Caki2 (cell line): ENCODE results near the gene POU3F1. TPM values are rescaled to one million over a fixed set of nuclear protein-coding genes. Genes with fewer than 3 reads are reported as not detected.
"Not testable (repeated sequence)": the region's sequence is repeated elsewhere in the genome, so short reads cannot be mapped to it uniquely, and the experiment has no call there.

ENCODE experiments used
- DNase-seq: peaks from one replicate; pipeline ENCODE4 v3.0.0-alpha.2; 2015; ENCODE audit warnings: low read depth
- in situ Hi-C: cut with HindIII; loops from 2 replicates; pipeline ENCODE4 v1.10.0; 2016; ENCODE audit warnings: low sequenced_read_pairs, low pct_unique_long_range_greater_than_20kb, mixed read lengths
- total RNA-seq: library from RNA; depleted of rRNA; stranded (reverse); fragments of >200 nt; shearing (Covaris generic); gene quantifications from 2 replicates; pipeline ENCODE4 v1.2.3, GENCODE V29; 2014; ENCODE audit warnings: low replicate concordance

Gene POU3F1
- total RNA-seq, 1 experiment from 2014 or later, result not detected

DNA sequence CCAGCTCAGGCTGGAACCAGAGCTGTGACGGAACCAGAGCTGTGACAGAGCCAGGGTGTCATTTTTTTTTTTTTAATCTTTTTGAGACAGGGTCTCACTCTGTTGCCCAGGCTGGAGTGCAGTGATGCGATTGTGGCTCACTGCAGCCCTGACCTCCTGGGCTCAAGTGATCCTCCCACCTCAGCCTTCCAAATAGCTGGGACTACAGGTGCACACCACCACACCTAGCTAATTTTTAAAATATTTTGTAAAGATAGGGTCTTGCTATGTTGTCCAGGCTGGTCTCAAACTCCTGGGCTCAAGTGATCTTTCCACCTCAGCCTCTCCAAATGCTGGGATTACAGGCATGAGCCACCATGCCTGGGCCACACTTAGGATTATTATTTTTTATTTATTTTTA lies 13.6 kb downstream of the POU3F1 start:
- in situ Hi-C loops, DNase-seq: not testable (repeated sequence)

DNA sequence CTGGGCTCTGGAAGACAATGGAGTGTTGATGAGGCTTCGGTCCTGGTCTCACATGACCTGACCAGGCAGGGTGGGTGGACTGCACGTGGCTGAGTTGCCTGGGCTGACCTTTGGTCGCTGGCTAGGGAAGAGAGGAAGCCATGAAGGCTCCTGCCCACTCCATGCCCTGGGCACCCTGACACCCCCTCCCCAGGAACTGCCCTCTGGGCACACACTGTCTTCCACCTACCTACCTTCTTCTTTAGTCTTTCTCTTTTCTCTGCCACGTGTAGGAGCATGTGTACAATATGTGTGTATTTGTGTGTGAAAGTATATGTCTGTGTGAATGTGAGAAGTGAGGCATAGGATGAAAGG lies 15.1 kb downstream of the POU3F1 start:
- in situ Hi-C loops, result no loop called here
- DNase-seq, result no peak

DNA sequence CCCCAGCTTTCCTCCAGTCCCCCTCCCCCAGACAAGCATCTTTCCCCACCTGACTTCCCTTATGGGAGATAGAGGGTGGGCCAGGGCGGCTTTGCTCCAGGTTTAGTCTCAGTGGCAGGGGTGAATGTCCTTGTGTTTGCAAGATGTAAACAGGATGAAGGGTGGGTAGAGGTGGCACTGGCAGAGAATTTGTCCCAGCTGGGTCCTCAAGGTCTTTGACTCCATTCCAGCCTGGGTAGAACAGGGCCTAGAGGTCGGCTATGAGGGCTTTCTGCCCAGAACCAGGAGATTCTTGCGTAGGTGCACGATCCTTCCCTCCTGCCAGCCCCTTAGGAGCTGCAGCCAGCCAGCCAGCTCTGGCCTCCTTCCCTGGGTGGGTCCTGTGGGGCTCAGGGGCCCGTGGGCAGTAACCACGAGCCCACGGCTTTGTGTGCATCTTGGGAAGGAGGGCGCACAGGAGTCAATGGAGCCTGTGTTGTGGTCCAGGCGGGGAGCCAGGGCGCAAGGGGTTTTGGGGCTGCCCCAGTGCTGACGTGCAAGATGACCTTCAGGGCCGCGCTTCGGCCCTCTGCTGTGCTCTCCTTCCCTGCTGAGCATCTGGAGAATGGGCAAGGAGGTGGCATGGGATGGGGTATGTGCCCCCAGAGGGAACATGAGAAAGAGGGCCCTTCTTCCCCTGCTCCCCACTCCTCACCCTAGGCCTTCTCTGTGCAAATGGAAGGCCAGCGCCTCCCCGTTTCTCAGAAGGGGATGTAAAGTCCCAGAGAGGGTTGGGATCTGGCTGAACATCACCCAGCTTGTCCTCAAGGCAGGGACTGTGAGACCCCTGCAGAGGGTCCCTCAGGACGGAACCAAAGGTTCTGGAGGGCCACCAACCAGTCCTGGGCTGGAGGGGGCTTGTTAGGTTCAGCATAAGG lies 15.7 kb downstream of the POU3F1 start:
- in situ Hi-C loops, result no loop called here

DNA sequence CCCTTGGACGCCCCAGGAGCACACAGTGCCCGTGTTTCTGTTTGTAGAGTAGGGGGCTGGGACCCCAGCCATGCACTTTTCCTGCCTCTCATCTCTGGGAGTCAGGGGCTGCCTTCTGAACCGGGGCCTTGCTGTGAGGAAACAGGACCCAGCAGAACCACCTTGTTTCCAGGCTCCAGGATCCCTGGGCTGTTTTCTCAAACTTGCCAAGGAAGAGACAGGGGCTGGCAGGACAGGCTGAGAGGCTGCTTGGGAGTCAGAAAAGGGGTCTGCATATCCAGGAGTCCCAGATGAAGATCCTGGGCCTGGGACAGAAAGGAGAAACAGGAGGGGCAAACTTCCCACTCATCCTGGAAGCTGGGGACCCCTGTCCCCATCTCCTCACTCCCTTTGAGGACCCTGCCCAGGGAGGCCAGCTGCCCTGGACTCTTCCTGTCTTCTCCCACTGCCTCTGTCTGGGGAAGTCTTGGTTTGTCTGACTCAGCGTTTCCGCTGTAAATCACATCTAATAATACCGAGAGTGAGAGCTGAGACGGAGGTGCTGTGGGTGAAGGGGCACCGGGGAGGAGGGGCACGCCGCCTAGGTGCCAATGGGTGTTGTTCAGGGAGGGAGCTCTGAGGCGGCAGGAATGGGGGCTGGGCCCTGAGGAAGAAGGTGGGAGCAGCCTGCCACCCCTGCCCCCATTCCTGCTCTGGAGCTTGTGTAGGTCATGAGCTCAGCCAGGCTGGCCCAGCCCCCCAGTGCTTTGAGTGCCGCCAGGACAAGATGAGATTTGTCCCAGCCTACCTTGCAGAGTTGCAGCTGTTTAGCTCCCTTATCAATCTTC lies 16.7 kb downstream of the POU3F1 start:
- in situ Hi-C loops, result no loop called here
- DNase-seq, result peak; percentile 85

More for the DNA sequence above, 15.7 kb downstream of the POU3F1 start:
- no peak for DNase-seq

DNA sequence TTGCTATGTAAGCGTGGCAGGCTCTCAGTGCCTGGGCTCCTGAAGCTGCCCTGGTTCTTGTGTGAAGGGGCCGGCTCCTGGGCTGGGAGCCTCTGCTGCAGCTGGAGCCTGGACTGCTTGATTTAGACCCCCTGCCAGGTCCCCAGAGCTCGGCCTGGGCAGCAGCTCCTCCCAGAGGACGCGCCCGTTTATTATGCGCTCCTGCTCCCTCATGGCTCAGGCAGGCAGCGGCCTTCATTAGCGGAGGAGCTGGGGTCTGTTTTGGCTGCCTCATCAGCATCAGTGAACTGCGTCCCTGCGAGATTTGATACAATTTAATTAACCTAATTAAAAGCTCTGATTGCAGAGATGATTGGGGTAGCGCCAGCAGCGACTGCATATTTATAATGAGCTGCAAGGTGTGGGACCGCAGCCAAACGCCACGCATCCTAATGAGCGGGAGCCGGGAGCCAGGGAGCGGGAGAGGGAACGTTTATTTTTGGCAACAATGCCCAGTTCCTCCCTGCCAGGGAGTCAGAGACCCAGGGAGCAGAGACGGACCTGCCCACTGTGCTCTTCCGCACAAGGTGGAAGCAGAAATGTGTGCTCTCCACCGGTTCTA lies 17.4 kb downstream of the POU3F1 start:
- in situ Hi-C loops, result no loop called here
- DNase-seq, result no peak

DNA sequence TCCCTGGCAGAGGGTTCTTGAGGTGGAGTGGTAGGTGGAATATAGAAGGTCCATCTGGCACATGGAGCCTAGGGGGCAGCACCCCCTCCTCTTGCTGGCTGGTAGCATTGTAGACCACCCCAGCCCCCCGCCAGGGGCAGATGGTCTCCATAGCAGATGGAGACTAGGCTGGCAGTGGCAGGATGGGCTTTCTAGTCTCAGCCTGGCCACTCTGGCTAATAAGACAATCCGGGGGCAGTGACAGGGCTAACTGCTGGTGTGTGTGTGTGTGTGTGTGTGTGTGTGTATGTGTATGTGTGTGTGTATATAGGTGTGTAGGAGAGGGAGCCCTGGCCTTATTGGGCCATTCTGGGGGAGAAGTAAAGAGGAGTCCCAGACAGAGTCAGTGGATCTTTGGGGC lies 17.9 kb downstream of the POU3F1 start:
- in situ Hi-C loops, result no loop called here
- no peak for DNase-seq

DNA sequence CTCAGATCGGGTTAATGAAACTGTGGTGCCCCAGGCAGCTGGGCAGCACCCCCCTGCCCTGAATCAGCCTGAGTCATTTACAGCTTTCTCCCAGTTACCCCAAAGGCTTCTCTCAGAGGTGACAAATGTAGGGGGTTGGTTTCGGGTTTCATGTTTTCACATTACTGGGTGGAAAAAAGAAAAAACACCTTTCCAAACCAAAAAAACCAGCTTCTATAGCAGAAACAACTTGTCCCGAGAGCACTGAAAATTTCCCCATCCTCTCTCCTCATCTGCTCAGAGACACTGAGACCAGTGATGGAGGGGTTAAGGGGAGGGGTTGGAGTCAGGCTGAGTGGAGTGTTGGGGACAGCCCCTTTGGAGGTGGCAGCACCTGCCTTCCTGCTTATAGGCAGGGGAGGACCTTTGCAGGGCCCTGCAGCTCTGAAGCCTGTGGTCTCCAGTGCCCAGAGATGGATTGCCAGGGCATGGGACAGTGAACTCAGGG lies 18.4 kb downstream of the POU3F1 start:
- DNase-seq, result no peak
- in situ Hi-C loops, result no loop called here

DNA sequence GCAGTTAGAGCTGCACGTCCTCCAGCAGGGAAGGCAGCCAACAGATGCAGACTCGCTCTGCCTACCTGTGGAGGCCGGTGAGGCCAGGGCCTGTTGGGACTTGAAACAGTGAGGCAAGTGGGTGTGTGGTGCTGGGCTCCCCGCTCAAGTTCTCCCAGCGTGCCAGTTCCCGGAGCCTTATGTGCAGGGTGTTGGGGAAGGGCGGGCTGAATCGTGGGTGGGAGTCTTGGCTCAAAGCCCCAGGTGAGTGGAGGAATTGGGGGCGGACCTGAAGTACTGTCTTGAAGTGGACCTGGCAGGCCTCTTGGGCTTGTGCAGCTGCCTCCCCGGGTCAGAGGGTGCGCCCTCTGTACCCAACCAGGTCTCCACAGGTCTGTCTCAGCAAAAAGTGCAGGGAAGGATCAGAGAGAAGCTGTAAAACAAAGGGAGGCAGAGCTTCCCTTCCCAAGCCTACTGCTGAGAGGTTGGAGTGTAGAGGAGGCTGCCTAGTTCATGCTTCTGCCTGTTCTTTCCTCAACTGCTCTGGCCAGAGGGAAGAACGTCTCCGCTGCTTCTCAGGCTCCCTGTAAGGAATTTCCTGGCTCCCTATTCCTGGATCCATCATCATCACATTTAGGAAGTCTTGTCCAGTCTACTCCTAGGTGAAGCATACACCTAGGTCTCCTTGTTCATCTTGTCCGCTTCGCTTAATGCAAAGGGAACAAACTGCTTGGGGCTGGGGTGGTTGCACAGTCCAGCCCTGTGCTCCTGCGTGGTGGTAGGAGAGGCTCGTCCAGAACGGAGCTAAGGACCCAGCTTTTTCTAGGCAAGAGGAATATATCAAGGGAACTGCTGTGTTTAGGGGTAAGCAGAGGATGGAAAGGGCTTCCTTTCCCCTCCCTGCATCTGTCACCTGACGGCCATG lies 19.1 kb downstream of the POU3F1 start:
- in situ Hi-C loops, result no loop called here

DNA sequence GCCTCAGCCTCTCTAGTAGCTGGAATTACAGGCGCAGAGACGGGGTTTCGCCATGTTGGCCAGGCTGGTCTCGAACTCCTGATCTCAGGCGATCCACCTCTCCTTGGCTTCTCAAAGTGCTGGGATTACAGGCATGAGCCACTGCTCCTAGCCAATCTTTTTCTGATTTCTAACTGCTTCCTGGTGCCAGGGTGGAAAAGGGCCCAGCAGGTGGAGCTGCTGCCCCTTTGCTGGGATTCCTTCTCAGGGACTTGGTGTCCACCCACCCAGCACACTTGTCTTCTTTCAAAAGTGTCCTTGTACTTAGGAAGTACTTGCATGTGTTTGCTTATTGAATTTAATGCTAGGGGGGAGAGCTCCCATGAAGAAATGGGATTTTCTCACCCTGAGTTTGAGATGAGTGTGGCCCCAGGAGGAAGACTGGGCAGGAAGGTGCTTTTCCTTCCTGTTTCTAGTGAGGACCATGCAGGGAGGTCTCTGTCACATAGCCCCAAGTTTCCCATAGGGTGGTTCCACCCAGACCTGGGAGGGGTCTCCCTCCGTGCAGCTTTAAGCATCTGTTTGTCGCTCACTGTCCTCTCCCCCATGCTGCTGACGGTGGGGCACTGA lies 19.9 kb downstream of the POU3F1 start:
- peak; percentile 64 for DNase-seq
- in situ Hi-C loops, result no loop called here

More for the DNA sequence above, 19.1 kb downstream of the POU3F1 start:
- no peak for DNase-seq

DNA sequence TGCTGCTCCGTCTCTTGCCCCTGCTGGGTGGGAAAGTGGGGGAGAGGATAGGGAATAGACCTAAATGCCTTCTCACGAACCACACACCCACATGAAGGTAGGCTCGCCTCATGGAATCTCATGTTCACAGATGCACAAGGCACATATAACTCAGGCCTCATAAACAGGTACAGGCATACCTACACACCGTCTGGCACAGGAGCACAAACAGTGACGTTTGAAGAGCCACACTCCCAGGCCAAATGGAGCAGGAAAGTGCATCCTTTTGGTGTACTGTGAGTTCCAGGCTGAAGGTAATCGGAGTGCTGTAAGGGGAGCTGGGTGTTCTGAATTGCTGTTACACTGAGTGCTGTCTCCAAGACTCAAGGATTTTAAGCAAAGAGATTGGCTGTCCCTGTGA lies 20.9 kb downstream of the POU3F1 start:
- in situ Hi-C loops, result no loop called here
- DNase-seq, result no peak

DNA sequence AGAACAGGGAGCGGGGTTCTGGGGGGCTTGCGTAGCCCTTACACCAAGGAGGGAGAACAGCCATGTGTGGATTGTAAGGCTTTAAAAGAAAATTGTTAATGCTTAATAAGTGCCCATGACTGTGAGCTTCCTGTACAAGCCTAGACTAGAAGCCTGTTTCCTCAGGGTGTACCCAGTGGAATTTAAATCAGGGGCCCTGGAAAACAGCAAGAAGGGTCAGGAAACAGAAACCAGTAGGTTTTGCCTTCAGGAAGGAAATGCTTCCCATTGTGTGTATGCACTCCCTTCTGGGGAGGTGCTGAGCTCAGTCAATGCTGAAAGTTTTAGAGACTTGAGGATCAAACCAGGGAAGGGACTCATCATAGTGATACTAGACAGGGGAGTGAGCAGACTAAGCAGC lies 21.4 kb downstream of the POU3F1 start:
- in situ Hi-C loops, result no loop called here
- no peak for DNase-seq

DNA sequence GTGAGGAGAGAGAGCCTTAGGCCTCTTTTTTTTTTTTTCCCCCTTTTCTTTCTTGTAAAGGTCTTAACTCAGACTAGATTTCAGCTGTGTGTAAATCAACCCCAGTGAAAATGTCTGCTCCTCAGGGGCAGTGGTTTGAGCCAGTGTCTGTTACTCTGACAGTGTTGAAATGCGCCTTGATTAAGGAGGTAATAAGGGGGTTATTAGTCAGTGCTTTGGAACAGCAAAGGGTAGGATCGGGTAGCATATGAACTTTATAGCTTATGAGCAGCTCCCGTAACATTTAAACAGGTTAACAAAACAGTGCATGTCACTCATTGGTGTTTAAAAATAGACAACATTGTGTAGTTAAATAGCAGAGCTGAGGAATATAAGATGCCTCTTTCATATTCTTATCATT lies 23.8 kb downstream of the POU3F1 start:
- in situ Hi-C loops, result no loop called here
- no peak for DNase-seq

DNA sequence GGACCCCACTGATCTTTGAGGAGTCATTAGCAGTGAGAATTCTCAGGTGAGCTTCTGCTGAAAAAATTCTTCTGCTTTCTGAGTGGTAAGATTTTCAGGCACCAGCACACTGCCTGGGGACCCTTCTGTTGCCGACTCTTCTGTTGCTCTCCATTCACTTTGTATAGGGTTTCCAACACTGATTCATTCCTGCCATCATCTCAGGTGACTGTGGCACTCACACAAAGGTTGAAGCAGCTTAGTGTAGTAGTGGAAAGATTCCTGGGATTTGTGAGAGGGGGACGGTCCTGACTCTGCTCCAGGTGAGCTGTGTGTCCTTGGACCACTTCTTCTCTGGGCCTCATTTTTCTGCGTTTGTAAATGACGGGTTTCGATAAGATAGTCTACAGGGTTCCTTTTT lies 24.6 kb downstream of the POU3F1 start:
- in situ Hi-C loops, result no loop called here
- no peak for DNase-seq

DNA sequence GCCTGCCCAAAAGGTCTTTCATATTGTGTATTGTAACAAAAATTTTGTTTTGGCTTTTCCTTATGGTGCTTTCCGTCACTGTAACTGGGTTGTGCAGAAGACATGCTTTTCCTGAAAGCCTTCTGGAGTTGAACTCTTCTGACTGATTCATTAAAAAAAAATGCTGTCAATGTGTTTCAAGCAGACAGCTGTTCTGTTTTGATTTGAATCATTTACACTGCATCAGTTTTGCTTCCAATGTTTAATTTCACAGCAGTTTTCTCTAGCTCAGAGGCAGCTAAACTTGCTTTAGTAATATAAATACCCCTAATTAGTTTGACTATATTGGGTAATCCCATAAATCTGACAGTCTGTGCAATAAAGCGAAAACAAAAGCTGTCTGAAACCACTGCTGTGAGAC lies 26.2 kb downstream of the POU3F1 start:
- in situ Hi-C loops, result no loop called here
- no peak for DNase-seq

DNA sequence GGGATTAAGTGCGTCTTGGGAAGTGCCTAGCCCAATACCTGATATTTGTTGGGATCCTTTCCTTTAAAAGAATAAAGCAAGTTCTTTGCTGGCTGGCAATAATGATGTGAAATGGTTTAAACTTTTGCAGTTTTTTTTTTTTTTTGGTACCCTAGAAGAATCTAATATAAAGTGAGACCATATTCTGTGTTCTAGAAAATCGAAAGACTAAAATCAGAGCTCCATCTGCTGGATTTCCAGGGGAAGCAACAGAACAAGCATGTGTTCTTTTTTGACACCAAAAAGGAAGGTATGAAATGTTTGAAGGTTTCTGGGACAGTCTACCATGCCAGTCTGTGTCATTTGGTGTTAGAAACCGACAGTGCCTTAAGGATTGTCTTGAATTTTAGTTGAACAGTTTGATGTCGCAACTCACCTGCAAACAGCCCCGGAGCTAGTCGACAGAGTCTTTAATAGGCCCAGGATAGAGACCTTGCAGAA lies 27.7 kb downstream of the POU3F1 start:
- DNase-seq, result no peak
- in situ Hi-C loops, result no loop called here

DNA sequence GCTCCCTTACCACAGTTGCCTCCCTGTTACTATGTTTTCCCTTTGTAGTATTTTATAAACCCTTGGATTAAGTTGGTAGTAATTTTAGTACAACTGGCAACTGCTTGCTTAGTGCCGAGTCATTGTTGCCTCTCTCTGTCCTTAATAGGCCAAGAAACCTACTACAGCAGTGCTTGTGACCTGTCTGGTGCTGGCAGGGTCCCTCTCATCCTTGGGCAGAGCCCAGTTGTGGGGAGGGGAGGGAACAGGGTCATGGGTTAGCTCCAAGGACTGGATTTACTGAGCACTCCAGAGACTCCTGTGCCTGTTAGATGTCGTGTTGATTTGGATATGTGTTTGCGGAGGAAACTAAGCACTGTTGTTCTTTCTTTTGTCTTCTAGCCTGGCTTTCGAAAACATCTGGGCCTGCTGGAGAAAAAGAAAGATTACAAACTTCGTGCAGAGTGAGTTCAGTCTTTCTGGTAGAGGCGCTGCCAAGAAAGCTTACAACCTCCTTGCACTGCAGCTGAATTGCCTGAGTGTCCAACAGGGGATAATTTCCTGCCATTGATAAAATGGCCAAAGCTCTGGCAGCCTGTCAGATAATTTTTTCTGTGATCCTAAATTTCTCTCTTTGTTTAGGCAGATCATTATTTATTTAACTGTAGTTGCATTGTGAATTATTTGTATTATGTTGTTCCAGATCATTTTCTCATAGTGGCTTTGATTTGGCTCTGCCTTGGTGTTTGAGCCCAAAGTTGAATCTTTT lies 30.4 kb downstream of the POU3F1 start:
- DNase-seq, result no peak
- in situ Hi-C loops, result no loop called here
